ENCODE results near the gene CFAP299.

CFAP299 gene

DNA sequence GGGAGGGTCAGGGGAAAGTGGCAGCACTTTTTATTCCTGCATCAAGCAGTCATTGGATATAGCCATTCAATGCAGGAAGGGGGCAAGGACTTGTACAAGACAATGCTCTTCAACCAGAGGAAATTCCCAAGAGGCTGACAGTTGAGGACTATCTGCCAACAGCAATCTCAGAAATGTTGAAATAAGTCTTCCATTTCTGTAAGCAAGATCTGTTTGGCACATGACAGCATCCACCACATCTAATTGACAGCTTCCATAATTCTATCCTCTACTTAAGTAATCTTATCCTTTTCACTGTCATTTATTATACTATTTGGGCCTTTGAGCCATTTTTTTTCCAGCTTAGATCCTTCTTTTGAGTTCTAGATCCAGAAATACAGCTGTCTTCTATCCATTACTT is 110.7 kb downstream of the CFAP299 start:
- no peaks in the 10 kb centered on the region for H4K20me1 ChIP-seq (ENCODE audit: insufficient read depth, low read length)
- TF ChIP-seq EZH2phosphoT487 (IDR thresholded peaks at IDR 0.05; ENCODE audit: low read depth), result no peak
- TF ChIP-seq, protein P1, sequence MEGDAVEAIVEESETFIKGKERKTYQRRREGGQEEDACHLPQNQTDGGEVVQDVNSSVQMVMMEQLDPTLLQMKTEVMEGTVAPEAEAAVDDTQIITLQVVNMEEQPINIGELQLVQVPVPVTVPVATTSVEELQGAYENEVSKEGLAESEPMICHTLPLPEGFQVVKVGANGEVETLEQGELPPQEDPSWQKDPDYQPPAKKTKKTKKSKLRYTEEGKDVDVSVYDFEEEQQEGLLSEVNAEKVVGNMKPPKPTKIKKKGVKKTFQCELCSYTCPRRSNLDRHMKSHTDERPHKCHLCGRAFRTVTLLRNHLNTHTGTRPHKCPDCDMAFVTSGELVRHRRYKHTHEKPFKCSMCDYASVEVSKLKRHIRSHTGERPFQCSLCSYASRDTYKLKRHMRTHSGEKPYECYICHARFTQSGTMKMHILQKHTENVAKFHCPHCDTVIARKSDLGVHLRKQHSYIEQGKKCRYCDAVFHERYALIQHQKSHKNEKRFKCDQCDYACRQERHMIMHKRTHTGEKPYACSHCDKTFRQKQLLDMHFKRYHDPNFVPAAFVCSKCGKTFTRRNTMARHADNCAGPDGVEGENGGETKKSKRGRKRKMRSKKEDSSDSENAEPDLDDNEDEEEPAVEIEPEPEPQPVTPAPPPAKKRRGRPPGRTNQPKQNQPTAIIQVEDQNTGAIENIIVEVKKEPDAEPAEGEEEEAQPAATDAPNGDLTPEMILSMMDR (IDR thresholded peaks at IDR 0.05; ENCODE audit: low read depth, low read length), result no peak
- H2AFZ ChIP-seq (ENCODE audit: low read depth, low read length), result no peak overlapping the region
- no peak overlapping the region for H3K27ac ChIP-seq (ENCODE audit: low read length)
- no peak overlapping the region for H3K9ac ChIP-seq (ENCODE audit: low read length)
- no peaks in the 10 kb centered on the region for H3K27me3 ChIP-seq (ENCODE audit: low read depth, low read length)
- H3K4me3 ChIP-seq (ENCODE audit: low read length), result no peak overlapping the region
- no peaks in the 10 kb centered on the region for H3K9me3 ChIP-seq (ENCODE audit: insufficient read depth, low read length)
- H3K4me2 ChIP-seq (ENCODE audit: low read length), result no peak overlapping the region
- no peaks in the 10 kb centered on the region for H3K4me1 ChIP-seq (ENCODE audit: low read length)
- no peaks in the 10 kb centered on the region for H3K36me3 ChIP-seq (replicated peaks; ENCODE audit: low read depth, low read length)
- no peaks in the 10 kb centered on the region for H3K79me2 ChIP-seq (ENCODE audit: low read length)

DNA sequence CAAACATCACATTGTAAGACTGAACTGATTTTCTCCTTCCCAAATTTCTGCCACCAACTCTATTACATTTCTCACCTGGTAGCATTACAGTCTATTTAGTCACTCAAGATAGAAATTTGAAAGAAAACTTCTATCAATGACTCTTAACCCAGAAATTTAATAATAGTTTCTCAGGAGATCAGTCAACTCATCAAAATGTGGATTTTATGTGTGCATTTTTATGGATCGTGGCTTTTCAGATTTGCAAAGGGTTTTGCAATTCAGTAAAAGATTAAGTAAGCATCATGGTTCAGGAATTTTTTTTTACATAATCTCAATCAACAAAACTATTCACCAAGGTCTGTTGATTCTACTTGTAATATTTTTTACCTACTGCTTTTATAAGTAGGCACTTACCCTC is 111.1 kb downstream of the CFAP299 start:
- no peaks in the 10 kb centered on the region for H3K36me3 ChIP-seq (replicated peaks; ENCODE audit: low read depth, low read length)
- H3K4me1 ChIP-seq (ENCODE audit: low read length), result no peaks in the 10 kb centered on the region
- no peak overlapping the region for H3K4me3 ChIP-seq (ENCODE audit: low read length)
- no peak overlapping the region for H3K4me2 ChIP-seq (ENCODE audit: low read length)
- no peaks in the 10 kb centered on the region for H3K79me2 ChIP-seq (ENCODE audit: low read length)
- H3K27ac ChIP-seq (ENCODE audit: low read length), result no peak overlapping the region
- TF ChIP-seq, protein P1 (IDR thresholded peaks at IDR 0.05; ENCODE audit: low read depth, low read length), result no peak
- TF ChIP-seq EZH2phosphoT487 (IDR thresholded peaks at IDR 0.05; ENCODE audit: low read depth), result no peak
- no peaks in the 10 kb centered on the region for H3K27me3 ChIP-seq (ENCODE audit: low read depth, low read length)
- no peak overlapping the region for H3K9ac ChIP-seq (ENCODE audit: low read length)
- no peaks in the 10 kb centered on the region for H3K9me3 ChIP-seq (ENCODE audit: insufficient read depth, low read length)
- no peaks in the 10 kb centered on the region for H4K20me1 ChIP-seq (ENCODE audit: insufficient read depth, low read length)
- H2AFZ ChIP-seq (ENCODE audit: low read depth, low read length), result no peak overlapping the region

DNA sequence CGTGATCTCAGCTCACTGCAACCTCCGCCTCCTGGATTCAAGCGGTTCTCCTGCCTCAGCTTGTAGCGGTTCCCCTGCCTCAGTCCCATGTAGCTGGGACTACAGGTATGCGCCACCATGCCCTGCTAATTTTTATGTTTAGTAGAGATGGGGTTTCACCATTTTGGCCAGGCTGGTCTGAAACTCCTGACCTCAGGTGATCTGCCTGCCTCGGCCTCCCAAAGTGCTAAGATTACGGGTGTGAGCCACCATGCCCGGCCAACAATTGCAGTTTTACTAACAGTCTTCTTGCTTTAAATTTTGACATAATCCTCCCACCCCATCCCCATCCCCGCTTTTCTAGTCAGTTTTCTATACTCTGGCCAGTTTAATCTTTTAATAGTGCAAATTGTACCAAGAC is 112.0 kb downstream of the CFAP299 start:
- no peak overlapping the region for H3K4me3 ChIP-seq (ENCODE audit: low read length)
- H3K27me3 ChIP-seq (ENCODE audit: low read depth, low read length), result no peaks in the 10 kb centered on the region
- no peaks in the 10 kb centered on the region for H4K20me1 ChIP-seq (ENCODE audit: insufficient read depth, low read length)
- no peak overlapping the region for H2AFZ ChIP-seq (ENCODE audit: low read depth, low read length)
- no peak for TF ChIP-seq EZH2phosphoT487 (IDR thresholded peaks at IDR 0.05; ENCODE audit: low read depth)
- TF ChIP-seq, protein P1 (IDR thresholded peaks at IDR 0.05; ENCODE audit: low read depth, low read length), result no peak
- no peak overlapping the region for H3K9ac ChIP-seq (ENCODE audit: low read length)
- no peaks in the 10 kb centered on the region for H3K79me2 ChIP-seq (ENCODE audit: low read length)
- no peaks in the 10 kb centered on the region for H3K4me1 ChIP-seq (ENCODE audit: low read length)
- H3K36me3 ChIP-seq (replicated peaks; ENCODE audit: low read depth, low read length), result no peaks in the 10 kb centered on the region
- H3K4me2 ChIP-seq (ENCODE audit: low read length), result no peak overlapping the region
- no peak overlapping the region for H3K27ac ChIP-seq (ENCODE audit: low read length)
- no peaks in the 10 kb centered on the region for H3K9me3 ChIP-seq (ENCODE audit: insufficient read depth, low read length)

DNA sequence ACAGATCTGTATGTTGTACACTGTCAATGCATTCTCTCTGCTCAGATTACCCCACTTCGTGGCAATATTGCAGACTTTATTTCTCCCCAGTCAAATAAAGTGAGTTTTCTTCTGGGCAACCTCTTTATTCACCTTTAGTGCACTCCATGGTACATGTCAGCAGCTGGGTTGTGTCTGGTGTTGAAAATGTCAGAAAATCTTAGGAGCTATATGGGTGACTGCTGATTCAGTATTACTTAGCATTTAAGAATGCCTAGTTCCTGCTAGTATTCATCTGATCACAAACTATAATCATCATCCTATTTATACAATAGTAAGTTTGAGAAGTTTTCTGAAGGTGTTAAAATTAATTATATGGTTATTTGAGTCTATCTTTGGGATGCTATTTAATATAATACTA is 112.5 kb downstream of the CFAP299 start:
- no peaks in the 10 kb centered on the region for H3K9me3 ChIP-seq (ENCODE audit: insufficient read depth, low read length)
- H3K79me2 ChIP-seq (ENCODE audit: low read length), result no peaks in the 10 kb centered on the region
- no peaks in the 10 kb centered on the region for H3K36me3 ChIP-seq (replicated peaks; ENCODE audit: low read depth, low read length)
- no peak overlapping the region for H3K9ac ChIP-seq (ENCODE audit: low read length)
- no peaks in the 10 kb centered on the region for H3K27me3 ChIP-seq (ENCODE audit: low read depth, low read length)
- H3K4me1 ChIP-seq (ENCODE audit: low read length), result no peaks in the 10 kb centered on the region
- TF ChIP-seq, protein P1 (IDR thresholded peaks at IDR 0.05; ENCODE audit: low read depth, low read length), result no peak
- no peak for TF ChIP-seq EZH2phosphoT487 (IDR thresholded peaks at IDR 0.05; ENCODE audit: low read depth)
- no peak overlapping the region for H3K4me2 ChIP-seq (ENCODE audit: low read length)
- no peaks in the 10 kb centered on the region for H4K20me1 ChIP-seq (ENCODE audit: insufficient read depth, low read length)
- H3K4me3 ChIP-seq (ENCODE audit: low read length), result no peak overlapping the region
- H3K27ac ChIP-seq (ENCODE audit: low read length), result no peak overlapping the region
- H2AFZ ChIP-seq (ENCODE audit: low read depth, low read length), result no peak overlapping the region

Data from OCI-LY3 (cell line).